ENCODE data around the gene IER5.

Gene IER5

DNA sequence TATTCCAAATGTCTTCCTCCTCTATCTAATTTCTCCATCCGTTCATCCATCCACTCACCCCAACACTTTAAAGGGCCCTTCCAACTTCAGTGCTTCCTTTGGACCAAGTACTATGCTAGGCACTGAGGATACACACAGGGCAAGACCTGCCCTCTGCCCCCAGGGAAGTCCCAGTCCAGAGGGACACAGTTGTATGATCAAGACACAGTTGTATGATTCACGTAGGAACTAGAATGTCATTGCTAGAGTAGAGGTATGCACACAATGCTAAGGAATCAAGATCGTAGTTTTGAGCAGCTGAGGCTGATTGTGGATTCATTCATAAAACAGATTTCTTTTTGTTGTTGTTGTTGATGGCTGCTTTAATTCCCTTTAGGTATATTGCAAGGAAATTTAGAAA is 11.6 kb upstream of the IER5 start:
- DNase-seq (ENCODE audit: extremely low read depth in 1 of 2, low read depth in 1 of 2), result no peak

DNA sequence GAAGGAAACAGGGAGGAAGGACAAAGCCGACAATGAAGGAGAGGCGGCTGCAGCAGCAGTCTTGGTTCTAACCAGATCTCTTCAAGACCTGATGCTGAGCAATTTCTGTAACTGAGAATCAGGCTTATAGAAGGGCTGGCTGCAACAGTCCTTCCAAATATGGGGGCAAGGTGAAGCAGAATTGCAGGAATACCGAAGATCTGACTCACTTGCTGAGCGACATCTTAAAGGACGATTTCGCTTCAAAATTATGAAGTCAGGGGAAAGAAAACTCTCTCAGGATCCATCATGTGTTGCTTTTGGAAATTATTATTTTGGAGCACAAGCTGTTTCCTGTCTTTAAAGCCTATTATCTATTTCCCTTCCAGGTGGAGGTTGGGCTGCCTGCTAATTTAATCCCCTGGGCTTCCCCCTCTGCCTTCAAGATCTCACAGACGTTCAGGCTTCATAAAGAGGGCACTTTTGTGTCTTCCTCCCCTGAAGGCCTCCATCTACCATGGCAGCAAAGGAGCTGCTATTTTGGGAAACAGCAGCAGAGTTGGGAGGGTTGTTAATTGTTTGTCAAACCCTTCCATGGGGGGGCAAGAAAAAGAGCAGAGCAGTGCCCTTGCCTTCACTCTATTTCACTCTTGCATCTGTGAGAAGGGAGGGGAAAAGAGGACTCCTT is 10.8 kb upstream of the IER5 start:
- no peak for DNase-seq (ENCODE audit: extremely low read depth in 1 of 2, low read depth in 1 of 2)

DNA sequence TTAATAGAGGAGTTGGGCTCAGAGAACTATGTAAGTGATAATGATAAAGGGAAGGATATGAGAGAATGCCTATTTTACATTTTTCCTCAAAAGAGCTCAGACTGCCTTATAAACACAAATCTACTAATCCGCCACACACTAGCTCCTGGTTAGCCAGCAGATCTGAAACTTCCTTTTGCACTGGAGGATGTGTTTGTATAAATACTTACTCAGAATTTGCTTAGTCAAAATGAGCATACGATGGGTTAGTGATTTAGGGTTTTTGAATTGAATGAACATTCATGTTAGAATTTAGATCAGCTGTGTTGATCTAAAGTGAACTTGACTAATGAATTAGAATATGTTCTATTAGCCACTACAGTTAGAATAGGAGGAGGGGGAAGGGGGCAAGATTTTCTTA is 9.1 kb upstream of the IER5 start:
- no peak for DNase-seq (ENCODE audit: extremely low read depth in 1 of 2, low read depth in 1 of 2)

DNA sequence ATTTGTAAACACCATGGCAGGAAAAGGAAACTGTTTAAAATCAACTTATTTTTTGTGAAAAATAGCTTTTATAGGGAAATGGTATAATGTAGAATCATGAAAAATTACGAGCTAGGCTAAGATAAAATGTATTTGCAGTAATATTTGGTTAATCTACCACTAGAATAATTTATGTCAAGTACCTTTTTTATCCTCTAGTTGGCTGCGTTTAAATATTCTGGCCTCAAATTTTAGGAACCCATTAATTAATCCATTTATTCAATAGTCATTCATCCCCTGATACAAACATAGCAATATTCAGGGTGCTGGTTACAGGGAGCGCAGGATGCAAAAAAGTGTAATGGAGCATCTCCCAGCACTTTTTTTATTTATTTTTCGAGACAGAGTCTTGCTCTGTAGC is 8.6 kb upstream of the IER5 start:
- no peak for DNase-seq (ENCODE audit: extremely low read depth in 1 of 2, low read depth in 1 of 2)

DNA sequence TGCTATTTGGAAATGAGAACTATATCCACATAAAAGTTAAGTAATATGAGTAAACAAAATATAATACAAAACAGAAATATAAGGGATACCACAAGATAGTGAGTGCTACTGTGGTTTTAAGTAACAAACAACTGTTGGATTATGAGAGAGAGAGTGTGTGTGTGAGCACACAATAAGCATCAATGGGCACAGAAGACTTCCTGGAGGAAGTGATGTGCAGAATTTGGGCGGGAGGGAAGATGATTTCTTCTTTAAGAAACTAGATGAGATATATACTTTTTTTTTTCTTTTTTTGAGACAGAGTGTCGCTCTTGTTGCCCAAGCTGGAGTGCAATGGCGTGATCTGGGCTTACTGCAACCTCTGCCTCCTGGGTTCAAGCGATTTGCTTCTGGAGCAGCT is 7.9 kb upstream of the IER5 start:
- no peak for DNase-seq (ENCODE audit: extremely low read depth in 1 of 2, low read depth in 1 of 2)

DNA sequence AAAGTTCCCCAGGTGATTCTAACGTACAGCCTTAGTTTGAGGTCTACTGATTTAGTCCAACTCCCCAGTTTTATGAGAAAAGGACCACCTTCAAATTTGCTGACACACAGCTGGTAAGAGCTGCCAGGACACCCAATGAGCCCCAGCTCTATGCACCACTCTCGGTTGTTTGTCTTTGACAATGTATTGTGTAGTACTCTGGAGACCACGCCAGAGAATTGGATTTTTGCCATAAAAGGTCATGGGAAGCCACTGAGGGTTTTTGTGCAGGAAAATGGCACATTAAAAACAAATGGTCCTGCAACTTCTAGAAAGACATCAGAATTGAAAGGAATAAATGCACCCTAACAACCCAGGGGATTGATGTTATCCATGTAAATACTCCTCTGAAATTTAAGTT is 7.1 kb upstream of the IER5 start:
- no peak for DNase-seq (ENCODE audit: extremely low read depth in 1 of 2, low read depth in 1 of 2)

DNA sequence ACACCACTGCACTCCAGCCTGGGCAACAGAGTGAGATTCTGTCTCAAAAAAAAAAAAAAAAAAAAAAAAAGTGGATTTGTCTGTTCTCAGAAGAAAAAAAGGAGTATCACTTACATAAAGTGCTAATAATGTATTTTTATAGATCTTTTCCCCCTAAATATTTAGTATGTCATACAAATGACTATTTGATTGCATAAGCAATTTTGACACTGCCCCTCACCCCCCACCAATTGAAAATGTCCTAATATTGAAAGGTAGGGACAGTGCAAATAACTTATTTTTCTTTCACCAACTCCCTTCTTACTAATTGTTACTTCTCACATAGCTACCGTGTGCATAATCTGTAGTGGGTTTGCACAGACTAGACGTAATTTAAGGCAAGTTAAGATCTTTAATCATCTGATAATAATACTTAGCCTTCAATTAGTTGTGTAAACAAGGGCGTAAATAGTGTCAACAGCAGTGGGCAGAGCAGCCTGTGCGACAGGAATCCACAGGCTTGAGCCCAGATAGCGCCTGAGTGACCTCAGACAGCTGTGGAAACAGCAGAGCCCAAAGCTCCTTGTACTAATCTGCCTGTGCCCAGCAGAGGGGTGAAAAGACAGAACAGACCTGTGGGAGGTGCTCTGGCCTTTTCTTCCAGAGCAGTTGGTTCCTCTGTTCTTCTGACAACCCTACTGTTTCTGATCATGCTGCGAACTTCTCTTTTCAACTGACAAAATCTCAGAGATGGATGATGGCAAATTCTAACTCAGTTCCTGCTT is 4.5 kb upstream of the IER5 start:
- DNase-seq (ENCODE audit: extremely low read depth in 1 of 2, low read depth in 1 of 2), result no peak

DNA sequence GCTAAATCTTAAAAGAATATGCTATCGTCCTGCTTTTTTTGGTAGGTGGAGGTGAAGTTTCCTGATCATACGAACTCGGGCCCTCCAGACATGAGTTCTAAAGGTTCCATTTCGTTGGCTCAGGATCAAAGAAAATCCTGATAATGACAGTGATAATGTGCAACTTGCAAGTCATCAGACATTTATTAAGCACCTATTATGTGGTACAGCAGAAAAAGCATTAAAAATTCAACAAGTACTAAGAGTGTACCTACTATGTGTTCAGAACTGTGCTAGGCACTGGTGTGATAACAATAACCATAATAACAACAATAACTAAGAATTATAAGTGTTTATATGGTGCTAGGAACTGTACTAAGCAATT is 3.9 kb upstream of the IER5 start:
- DNase-seq (ENCODE audit: extremely low read depth in 1 of 2, low read depth in 1 of 2), result no peak

DNA sequence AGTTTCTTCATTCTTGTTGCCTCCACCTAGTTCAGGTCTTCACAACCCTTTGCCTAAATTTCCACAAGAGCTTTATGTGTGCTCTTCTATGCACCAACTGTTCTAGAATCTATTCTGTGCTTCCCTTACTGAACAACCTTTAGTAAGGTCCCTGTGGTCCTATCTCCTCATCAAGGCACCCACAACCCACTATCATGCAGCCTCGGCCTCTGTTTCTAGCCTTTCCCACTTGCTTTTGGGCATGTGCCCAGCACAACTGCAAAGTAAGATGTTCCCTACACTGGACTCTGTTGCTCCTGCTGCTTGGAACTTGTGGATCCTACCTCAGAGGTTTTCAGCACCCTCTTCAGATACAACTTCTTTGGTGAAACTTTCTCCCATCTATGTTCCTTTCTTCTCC is 2.4 kb upstream of the IER5 start:
- no peak for DNase-seq (ENCODE audit: extremely low read depth in 1 of 2, low read depth in 1 of 2)

DNA sequence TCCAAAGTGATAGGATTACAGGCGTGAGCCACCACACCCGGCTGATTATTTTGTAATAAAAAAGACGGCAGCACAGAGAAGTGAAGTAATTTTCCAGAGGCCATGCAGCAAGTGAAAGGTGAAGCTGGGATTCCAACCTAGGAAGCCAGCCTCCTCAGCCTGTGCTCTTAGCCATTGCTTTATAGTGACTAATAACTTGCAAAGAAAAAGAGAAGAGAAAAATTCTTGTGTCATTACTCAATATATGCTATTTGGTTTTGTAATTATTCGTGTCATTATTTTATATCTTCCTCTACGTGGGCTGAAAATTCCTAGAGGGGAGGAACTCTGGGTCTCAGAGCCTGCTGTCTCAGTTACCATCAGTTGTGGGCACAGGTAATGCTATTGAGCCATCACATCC is 1.6 kb upstream of the IER5 start:
- DNase-seq (ENCODE audit: extremely low read depth in 1 of 2, low read depth in 1 of 2), result no peak

DNA sequence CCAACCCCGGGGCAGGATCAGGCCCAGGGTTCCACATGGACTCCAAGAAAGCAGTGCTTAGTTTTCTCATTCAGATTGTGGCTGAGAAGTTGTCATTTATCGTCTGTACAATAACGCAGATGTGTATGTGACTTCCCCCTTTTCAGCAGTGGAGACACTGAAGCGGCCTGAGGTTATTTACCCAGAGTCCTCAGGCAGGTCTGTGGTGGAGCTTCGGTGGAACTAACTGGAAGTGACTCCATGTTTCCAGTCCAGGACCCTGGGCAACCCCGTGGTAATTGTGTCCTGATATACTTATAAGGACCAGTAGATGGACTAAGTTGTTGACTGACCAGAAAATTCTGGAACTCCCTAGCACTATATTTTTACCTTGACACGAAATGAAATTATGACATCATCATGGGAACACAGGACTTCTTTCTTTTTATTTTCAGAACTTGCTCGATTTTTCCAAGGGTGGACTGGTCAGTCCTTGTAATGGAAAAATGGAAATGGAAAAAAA is 1.0 kb upstream of the IER5 start:
- no peak for DNase-seq (ENCODE audit: extremely low read depth in 1 of 2, low read depth in 1 of 2)

DNA sequence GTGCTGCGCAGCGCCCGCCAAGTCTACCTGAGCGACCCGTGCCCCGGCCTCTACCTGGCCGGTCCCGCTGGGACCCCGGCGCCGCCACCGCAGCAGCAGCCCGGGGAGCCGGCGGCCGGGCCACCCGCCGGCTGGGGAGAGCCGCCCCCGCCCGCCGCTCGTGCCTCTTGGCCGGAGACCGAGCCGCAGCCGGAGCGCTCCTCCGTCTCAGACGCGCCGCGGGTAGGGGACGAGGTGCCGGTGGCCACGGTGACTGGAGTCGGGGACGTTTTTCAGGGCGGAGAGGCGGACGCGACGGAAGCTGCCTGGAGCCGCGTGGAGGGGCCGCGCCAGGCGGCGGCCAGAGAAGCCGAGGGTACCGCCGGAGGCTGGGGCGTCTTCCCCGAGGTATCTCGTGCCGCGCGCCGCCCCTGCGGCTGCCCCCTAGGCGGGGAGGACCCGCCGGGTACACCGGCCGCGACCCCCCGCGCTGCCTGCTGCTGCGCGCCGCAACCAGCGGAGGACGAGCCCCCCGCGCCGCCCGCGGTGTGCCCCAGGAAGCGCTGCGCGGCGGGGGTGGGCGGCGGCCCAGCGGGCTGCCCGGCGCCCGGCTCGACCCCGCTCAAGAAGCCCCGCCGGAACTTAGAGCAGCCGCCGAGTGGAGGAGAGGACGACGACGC is 646 bp downstream of the IER5 start:
- DNase-seq (ENCODE audit: extremely low read depth in 1 of 2, low read depth in 1 of 2), result no peak

DNA sequence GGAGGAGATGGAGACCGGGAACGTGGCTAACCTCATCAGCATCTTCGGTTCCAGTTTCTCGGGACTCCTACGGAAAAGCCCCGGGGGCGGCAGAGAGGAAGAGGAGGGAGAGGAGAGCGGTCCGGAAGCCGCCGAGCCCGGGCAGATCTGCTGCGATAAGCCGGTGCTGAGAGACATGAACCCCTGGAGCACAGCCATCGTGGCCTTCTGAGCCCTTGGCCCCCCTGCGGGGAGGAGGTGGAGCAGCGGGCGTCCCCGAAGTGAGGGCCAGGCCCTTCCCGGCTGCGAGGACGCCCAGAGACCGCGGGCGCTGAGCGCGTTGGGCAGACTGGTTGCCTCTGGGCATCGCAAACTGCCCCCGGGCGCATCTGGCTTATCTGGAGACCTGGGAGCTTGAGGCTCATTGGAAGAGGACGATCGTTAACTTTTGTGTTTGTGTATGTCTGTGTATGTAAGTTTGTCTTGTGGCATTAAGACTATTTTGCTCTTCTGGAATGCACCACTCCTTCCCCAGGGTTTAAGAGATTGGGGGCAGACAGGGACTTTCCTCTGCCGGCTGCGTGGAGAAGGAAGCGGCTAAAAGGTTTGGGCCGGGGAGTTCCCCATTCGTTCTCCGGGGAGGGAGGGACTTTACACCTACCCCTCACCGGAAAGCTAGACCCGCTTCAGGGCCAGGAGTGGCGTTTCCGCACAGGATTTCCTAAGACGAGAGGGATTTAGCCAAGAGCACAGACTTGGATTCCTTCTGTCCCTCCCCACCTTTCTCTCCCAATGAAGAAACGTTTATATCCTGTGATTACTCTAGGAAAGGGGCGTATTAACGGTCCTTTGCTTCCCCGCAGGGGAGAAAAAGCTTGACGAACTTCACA is 1.4 kb downstream of the IER5 start:
- peak; percentile 54 to 66 for DNase-seq (ENCODE audit: extremely low read depth in 1 of 2, low read depth in 1 of 2)

DNA sequence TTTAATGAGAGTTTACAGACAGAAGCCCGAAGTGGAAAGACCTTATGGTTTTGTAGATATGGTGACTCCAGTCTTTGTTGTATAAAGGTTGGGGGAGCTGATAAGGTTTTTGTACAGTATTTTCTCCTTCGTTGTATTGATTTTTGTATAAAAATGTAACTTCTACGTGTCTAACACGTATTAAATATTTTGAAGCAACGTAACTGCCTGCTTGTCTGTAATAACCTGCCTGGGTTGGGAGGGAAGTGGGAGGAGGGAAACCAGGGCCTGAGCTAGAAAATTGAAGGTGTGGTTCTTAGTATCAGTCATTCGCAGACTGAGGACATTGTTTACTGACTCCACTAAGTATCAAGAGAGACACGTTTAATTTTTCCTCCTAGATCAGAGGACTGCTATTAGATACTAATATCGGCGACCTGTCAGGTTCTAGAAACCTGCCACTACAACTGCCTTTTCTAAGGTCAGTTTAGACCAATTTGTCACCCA is 2.2 kb downstream of the IER5 start:
- DNase-seq (ENCODE audit: extremely low read depth in 1 of 2, low read depth in 1 of 2), result peak in 1 of 2 donors; percentile 39

DNA sequence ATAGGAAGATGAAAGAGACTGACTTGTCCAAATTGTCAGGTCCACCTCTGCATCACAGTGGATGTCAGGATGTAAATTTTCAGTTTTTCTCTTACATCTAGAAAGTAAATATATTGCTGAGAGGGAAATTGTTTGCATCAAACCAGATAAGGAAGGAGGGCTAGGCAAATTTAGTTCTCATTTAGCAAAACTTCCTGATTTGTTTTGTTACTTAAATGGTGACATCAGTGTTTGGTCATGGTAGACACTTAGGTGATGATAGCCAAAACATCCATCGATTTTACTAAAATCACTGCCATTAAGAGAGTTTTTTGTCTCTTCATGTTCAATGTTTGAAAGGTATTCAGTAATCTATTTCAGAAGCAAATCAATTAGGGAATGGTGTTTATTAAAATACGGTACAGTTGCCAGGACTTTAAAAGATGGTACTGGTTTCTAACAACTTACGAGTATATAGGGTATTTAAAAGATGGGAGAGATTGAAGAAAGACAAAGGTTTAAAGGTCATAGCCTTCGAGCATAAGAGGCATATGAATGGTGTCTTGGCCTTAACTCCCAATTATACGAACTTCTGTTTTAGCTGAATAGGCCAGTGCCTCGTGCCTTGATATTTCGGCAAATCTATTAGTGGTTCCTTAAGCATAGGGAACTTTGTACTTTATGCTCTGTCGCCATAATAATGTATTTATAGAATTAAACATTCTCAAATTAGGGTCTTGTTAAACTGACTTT is 3.0 kb downstream of the IER5 start:
- no peak for DNase-seq (ENCODE audit: extremely low read depth in 1 of 2, low read depth in 1 of 2)

DNA sequence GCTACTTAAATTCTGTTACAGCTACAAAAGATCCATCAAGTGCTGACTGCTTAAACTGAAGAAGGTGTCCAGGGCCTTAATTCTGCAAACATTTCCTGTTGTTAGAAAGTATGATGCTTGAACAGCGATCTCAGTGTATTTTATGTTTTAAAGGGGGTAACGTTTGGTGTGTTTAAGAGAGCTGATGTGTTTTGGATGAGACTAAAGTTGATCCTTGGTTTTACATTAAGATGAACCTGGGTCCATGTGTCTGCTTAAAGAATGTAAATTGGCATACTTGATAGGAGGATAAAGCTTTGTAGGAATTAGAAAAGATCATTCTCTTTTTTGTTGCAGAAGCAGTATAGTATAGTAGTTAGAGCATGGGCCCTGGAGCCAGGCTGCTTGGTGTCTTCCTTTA is 3.6 kb downstream of the IER5 start:
- DNase-seq (ENCODE audit: extremely low read depth in 1 of 2, low read depth in 1 of 2), result no peak

DNA sequence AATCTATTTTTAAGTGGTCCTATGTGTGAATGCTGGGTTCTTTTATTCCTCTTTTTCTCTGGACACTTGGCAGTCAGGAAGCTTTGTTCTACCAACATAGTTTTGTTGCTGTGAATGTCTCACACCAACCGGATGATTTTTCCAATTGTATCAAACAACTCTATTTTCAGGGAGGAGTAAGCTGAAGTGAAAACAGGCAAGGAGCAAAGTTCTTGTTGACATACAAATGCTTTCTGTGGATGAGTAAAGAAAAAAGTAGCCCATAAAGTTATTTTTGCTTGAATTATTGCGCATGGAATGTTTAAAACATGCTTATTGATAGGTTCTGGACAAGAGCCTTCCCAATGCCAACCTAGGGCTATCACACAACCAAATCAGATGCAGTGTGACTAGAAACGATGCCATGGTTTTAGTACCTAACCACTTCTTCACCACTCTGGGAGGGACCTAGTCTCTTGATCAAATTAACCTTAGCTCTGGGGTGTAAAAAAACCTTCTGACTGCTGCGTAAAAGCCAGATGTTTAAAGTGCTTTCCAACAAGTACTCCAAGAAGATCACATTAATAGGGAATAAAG is 4.5 kb downstream of the IER5 start:
- no peak for DNase-seq (ENCODE audit: extremely low read depth in 1 of 2, low read depth in 1 of 2)

DNA sequence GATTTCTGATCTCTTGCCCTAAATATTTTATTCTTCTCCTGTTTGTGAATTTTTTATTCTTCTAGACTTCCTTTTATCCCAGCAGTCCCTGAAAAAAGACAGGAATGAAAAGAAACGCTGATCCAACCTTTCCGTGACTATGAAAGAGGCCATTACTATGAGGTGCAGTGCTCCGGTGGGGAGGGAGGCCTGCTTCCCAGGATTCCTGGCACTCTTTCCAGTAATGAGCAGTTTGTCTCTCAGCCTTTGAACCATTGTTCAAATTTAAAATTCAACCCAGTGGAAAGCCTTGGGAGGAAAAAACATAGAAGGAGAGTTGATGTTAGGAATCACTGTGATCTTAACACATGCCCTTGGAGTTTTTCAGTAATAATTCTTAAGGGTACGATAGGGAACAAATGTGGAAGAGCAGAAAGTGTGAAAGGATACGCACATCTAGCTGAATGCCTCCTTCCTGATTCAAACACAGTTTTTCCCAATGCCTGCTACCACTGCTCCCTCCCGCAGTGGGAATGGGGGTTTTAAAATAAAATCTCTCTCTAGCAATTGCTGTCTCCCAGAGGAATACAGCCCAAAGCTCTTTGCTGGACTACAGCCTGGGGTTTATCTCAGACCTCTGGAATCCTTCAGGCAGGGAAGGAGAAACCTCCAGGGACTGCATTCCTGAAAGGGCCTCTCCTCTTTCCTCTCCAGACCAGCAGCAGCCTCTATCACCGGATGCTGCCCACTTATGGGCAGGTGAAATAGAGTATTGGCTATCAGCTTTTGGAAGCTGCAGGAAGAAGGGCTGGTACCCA is 6.1 kb downstream of the IER5 start:
- DNase-seq (ENCODE audit: extremely low read depth in 1 of 2, low read depth in 1 of 2), result no peak

DNA sequence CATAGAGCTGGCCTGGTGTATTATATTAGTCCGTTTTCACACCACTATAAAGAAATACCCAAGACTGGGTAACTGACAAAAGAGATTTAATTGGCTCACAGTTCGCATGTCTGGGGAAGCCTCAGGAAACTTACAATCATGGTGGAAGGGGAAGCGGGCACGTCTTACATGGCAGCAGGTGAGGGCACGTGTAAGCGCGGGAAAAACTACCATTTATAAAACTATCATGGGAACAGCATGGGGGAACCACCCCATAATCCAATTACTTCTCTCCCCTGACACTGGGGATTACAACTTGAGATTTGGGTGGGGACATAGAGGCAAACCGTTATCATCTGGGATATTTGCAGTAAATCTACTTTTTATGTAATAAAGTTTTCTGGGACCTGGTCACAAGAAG is 6.8 kb downstream of the IER5 start:
- no peak for DNase-seq (ENCODE audit: extremely low read depth in 1 of 2, low read depth in 1 of 2)

Measured in stimulated activated CD8-positive, alpha-beta memory T cell treated with anti-CD3 and anti-CD28 coated beads, Interleukin-7, amount 100 ng/mL, for 48 hours (primary cell).